Right lobe of liver (tissue), 4 donors: ENCODE data around the gene TMEM267.
"Not testable (repeated sequence)": the region's sequence is repeated elsewhere in the genome, so short reads cannot be mapped to it uniquely, and the experiment has no call there.

Experiments used
- POLR2A ChIP-seq: fragments of 450-650 bp; IDR thresholded peaks from one replicate; pipeline ENCODE4 v1.6.1; 2017; ENCODE audit warnings: antibody characterized with exemption, mild to moderate bottlenecking
- TF ChIP-seq, protein P1 (sequence below), 4 donors: fragments of 200-600 bp in 3 of 4; fragments of 450-650 bp in 1 of 4; IDR thresholded peaks; one replicate each; pipeline versions ENCODE4 v1.5.1 to v1.8.0; 2016 to 2022; ENCODE audit warnings: antibody characterized with exemption in 4 of 4, mild to moderate bottlenecking in 2 of 4
- donor health status: DM: no; HTN: no; CAD: no.
- donor health status: DM: no; HTN: no; CAD: no.
- donor health status: DM: no; HTN: yes; CAD: no.

- TF ChIP-seq, protein P1, sequence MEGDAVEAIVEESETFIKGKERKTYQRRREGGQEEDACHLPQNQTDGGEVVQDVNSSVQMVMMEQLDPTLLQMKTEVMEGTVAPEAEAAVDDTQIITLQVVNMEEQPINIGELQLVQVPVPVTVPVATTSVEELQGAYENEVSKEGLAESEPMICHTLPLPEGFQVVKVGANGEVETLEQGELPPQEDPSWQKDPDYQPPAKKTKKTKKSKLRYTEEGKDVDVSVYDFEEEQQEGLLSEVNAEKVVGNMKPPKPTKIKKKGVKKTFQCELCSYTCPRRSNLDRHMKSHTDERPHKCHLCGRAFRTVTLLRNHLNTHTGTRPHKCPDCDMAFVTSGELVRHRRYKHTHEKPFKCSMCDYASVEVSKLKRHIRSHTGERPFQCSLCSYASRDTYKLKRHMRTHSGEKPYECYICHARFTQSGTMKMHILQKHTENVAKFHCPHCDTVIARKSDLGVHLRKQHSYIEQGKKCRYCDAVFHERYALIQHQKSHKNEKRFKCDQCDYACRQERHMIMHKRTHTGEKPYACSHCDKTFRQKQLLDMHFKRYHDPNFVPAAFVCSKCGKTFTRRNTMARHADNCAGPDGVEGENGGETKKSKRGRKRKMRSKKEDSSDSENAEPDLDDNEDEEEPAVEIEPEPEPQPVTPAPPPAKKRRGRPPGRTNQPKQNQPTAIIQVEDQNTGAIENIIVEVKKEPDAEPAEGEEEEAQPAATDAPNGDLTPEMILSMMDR (IDR thresholded peaks at IDR 0.05) = not testable (repeated sequence)
- TF ChIP-seq POLR2A = not testable (repeated sequence)
Measured at GRCh38 chr5:43441575-43441974, 42.1 kb downstream of the TMEM267 start.
